DND-41 (cell line): ENCODE data around the gene MORN5.

Experiments
- ATAC-seq: fragments of 200-7000 bp; cut with Tn5 transposase; 3 replicates; pipeline ENCODE4 v1.9.1; 2021; ENCODE audit warnings: low read depth; ENCODE audit not compliant: insufficient read depth
- DNase-seq: peaks from one replicate; pipeline ENCODE4 v3.0.0-alpha.2; 2020
- H2AFZ ChIP-seq: 2 replicates; pipeline ENCODE4 v1.6.0; 2012; ENCODE audit warnings: low read depth, low read length
- H3K27ac ChIP-seq: 2 replicates; pipeline ENCODE4 v1.5.1; 2012; ENCODE audit warnings: low read length, inconsistent platforms
- H3K27me3 ChIP-seq: fragments of 200-600 bp; sonication (generic); 2 replicates; pipeline ENCODE4 v1.6.0; 2012; ENCODE audit warnings: low read length, mild to moderate bottlenecking, inconsistent platforms; ENCODE audit not compliant: insufficient read depth, poor library complexity
- H3K36me3 ChIP-seq: 2 replicates; pipeline ENCODE4 v1.5.1; 2012; ENCODE audit warnings: low read length, inconsistent platforms; ENCODE audit not compliant: insufficient read depth
- H3K4me1 ChIP-seq: 2 replicates; pipeline ENCODE4 v1.5.1; 2012; ENCODE audit warnings: mild to moderate bottlenecking, low read length; ENCODE audit not compliant: insufficient read depth
- H3K4me2 ChIP-seq: 2 replicates; pipeline ENCODE4 v1.6.0; 2012; ENCODE audit warnings: mild to moderate bottlenecking, moderate library complexity, low read length, inconsistent platforms; ENCODE audit not compliant: insufficient read depth
- H3K4me3 ChIP-seq, 2 experiments: fragments of 200-600 bp in 1 of 2; shearing (Covaris generic) in 1 of 2; 2 replicates each; pipeline ENCODE4 v1.5.1; 2012 to 2016; ENCODE audit warnings: inconsistent platforms in 2 of 2, low read length in 2 of 2, mild to moderate bottlenecking in 2 of 2, low read depth in 1 of 2, moderate library complexity in 1 of 2
- H3K79me2 ChIP-seq: 2 replicates; pipeline ENCODE4 v1.6.0; 2012; ENCODE audit warnings: low read length, inconsistent platforms; ENCODE audit not compliant: insufficient read depth
- H3K9ac ChIP-seq: 2 replicates; pipeline ENCODE4 v1.6.0; 2012; ENCODE audit warnings: low read depth, mild to moderate bottlenecking, inconsistent platforms, low read length, moderate library complexity
- H3K9me3 ChIP-seq: 2 replicates; pipeline ENCODE4 v1.5.1; 2012; ENCODE audit warnings: low read length, moderate library complexity, mild to moderate bottlenecking, inconsistent platforms; ENCODE audit not compliant: insufficient read depth, severe bottlenecking
- H4K20me1 ChIP-seq: 2 replicates; pipeline ENCODE4 v1.6.0; 2012; ENCODE audit warnings: low read length; ENCODE audit not compliant: insufficient read depth
- EZH2 ChIP-seq: IDR thresholded peaks from 3 replicates; pipeline ENCODE4 v1.6.1; 2012; ENCODE audit warnings: borderline replicate concordance, low read depth, mild to moderate bottlenecking, moderate library complexity, low read length, inconsistent platforms; ENCODE audit not compliant: severe bottlenecking
- TF ChIP-seq, protein P1 (sequence below): IDR thresholded peaks from 2 replicates; pipeline ENCODE4 v1.5.1; 2012; ENCODE audit warnings: borderline replicate concordance, low read length, moderate library complexity, mild to moderate bottlenecking; ENCODE audit not compliant: poor library complexity, severe bottlenecking; ENCODE audit errors: extremely low read depth

MORN5 gene

DNA sequence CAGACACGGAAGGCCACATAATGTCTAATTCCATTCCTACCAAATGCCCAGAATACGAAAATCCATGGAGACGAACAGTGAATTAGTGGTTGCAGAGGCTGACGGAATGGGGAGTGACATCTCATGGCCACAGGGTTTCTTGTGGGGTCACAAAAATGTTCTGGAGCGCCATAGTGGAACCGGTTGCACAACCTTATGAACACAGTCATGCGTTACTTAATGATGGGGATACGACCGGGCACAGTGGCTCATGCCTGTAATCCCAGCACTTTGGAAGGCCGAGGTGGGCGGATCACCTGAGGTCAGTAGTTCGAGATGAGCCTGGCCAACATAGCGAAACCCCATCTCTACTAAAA is 40.6 kb upstream of the MORN5 start:
- H3K4me3 ChIP-seq: no peak overlapping the region
- no peaks in the 10 kb centered on the region for H3K4me1 ChIP-seq
- no peak overlapping the region for H3K27ac ChIP-seq
- H3K9ac ChIP-seq: no peak overlapping the region
- no peaks in the 10 kb centered on the region for H3K36me3 ChIP-seq
- no peaks in the 10 kb centered on the region for H3K9me3 ChIP-seq
- DNase-seq (no peak), ATAC-seq (no peak)
- no peaks in the 10 kb centered on the region; the same call in 1 of the 2 replicates for H4K20me1 ChIP-seq
- no peak for TF ChIP-seq EZH2
- TF ChIP-seq, protein P1, sequence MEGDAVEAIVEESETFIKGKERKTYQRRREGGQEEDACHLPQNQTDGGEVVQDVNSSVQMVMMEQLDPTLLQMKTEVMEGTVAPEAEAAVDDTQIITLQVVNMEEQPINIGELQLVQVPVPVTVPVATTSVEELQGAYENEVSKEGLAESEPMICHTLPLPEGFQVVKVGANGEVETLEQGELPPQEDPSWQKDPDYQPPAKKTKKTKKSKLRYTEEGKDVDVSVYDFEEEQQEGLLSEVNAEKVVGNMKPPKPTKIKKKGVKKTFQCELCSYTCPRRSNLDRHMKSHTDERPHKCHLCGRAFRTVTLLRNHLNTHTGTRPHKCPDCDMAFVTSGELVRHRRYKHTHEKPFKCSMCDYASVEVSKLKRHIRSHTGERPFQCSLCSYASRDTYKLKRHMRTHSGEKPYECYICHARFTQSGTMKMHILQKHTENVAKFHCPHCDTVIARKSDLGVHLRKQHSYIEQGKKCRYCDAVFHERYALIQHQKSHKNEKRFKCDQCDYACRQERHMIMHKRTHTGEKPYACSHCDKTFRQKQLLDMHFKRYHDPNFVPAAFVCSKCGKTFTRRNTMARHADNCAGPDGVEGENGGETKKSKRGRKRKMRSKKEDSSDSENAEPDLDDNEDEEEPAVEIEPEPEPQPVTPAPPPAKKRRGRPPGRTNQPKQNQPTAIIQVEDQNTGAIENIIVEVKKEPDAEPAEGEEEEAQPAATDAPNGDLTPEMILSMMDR: no peak
- no peak overlapping the region for H2AFZ ChIP-seq
- H3K4me2 ChIP-seq: no peak overlapping the region
- no peaks in the 10 kb centered on the region for H3K27me3 ChIP-seq
- H3K79me2 ChIP-seq: no peaks in the 10 kb centered on the region

DNA sequence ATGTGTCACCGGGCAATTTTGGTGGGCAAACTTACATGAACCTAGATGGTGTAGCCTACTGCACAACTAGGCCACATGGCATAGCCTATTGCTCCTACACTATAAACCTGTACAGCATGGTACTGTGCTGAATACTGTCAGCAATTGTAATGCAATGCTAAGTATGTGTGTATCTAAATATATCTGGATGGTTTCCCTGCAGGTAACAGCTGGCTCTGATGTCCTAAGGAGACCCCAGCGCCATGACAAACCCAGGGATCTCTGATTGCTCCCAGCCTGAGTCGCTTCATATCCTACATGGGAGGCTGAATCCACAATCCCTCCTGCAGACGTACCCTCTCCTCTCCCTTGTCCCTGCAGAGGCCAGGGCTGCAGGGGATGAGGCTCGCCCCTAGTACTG is 40.0 kb upstream of the MORN5 start:
- Histone ChIP-seq H3K9me3 (no peaks in the 10 kb centered on the region), H4K20me1 (no peaks in the 10 kb centered on the region; the same call in none of the 2 replicates), H2AFZ (no peak overlapping the region), H3K27ac (no peak overlapping the region), H3K79me2 (no peaks in the 10 kb centered on the region), H3K9ac (no peak overlapping the region), H3K4me3 (no peak overlapping the region), H3K4me1 (no peaks in the 10 kb centered on the region), H3K36me3 (no peaks in the 10 kb centered on the region), H3K4me2 (no peak overlapping the region), H3K27me3 (no peaks in the 10 kb centered on the region)
- ATAC-seq (no peak), DNase-seq (no peak)
- TF ChIP-seq EZH2: no peak
- TF ChIP-seq, protein P1: no peak

DNA sequence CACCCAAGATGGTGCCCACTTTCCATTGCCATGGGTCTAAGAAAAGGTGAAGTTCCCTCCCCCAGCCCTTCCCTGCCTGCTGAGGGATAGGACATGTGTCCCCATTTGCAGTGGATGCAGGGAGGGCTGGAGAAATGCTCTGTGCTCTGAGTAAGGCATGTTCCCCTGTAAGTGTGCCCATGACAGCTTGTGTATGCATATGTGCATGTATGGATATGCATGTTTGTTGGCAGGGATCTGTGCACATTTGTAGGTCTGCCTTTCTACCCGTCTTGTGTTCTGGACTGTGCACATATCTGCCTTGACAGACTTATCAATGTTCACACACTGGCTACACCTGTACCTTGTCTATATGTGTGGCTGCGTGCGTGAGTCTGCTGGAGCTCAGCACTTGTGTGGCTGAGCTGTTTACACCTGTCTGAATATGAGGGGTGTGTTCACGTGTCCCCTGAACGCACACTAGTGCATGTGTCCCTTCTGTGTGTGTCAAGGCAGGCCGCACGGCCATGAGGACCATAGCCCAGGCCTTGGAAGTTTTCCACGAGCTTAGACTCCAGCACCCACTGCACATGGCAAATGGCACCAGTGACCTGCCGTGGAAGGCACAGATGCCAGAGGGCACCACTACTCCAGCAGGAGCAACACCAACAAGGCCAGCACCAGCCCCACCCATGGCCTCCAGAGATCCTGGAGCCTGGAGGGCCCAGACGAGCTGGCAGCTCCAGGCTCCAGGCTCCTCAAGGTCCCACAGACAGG is 39.2 kb upstream of the MORN5 start:
- Histone ChIP-seq H3K27me3 (no peaks in the 10 kb centered on the region), H3K9me3 (no peaks in the 10 kb centered on the region), H3K4me1 (no peaks in the 10 kb centered on the region), H3K36me3 (no peaks in the 10 kb centered on the region), H3K4me2 (no peak overlapping the region), H3K4me3 (no peak overlapping the region), H3K9ac (no peak overlapping the region), H4K20me1 (no peaks in the 10 kb centered on the region; the same call in none of the 2 replicates), H2AFZ (no peak overlapping the region), H3K79me2 (no peaks in the 10 kb centered on the region), H3K27ac (no peak overlapping the region)
- DNase-seq (no peak), ATAC-seq (no peak)
- no peak for TF ChIP-seq EZH2
- TF ChIP-seq, protein P1: no peak
